Kidney (tissue), 22 donors: ENCODE results near the gene RFESD. TPM values are rescaled to one million over a fixed set of nuclear protein-coding genes. Genes with fewer than 3 reads are reported as not detected.

Source experiments
- DNase-seq, 5 donors: peaks; one replicate each; pipeline ENCODE4 v3.0.0-alpha.2; 2013 to 2020
- FAIRE-seq: peaks from 2 replicates; lab custom pipeline; 2012; peaks lifted over from hg19 to GRCh38; lab: Jason Lieb, UNC
- H3K27ac ChIP-seq, 2 donors: one replicate each; pipeline ENCODE4 v1.7.0; 2013; ENCODE audit warnings: low read depth in 2 of 2, low read length in 2 of 2, inconsistent platforms in 1 of 2
- H3K27me3 ChIP-seq: one replicate; pipeline ENCODE4 v1.7.1; 2013; ENCODE audit warnings: low read length, inconsistent platforms; ENCODE audit not compliant: control insufficient read depth, insufficient read depth
- H3K36me3 ChIP-seq, 3 donors: one replicate each; pipeline versions ENCODE4 v1.7.0 to v1.7.1; 2013; ENCODE audit warnings: low read length in 3 of 3, control low read depth in 1 of 3, inconsistent platforms in 1 of 3; ENCODE audit not compliant: insufficient read depth in 3 of 3, control insufficient read depth in 2 of 3
- H3K4me1 ChIP-seq, 3 donors: one replicate each; pipeline versions ENCODE4 v1.7.0 to v1.7.1; 2013; ENCODE audit warnings: low read length in 3 of 3, inconsistent platforms in 1 of 3, low read depth in 1 of 3; ENCODE audit not compliant: control insufficient read depth in 2 of 3, insufficient read depth in 2 of 3
- H3K4me3 ChIP-seq, 3 donors: one replicate each; pipeline versions ENCODE4 v1.7.0 to v1.8.1; 2013; ENCODE audit warnings: low read length in 3 of 3, control low read depth in 1 of 3, inconsistent platforms in 1 of 3
- H3K9ac ChIP-seq, 3 donors: one replicate each; pipeline versions ENCODE4 v1.7.0 to v1.7.1; 2013; ENCODE audit warnings: low read length in 3 of 3, control low read depth in 1 of 3, inconsistent platforms in 1 of 3
- H3K9me3 ChIP-seq, 3 donors: one replicate each; pipeline versions ENCODE4 v1.7.0 to v1.7.1; 2013; ENCODE audit warnings: low read length in 3 of 3, control low read depth in 1 of 3, inconsistent platforms in 1 of 3; ENCODE audit not compliant: control insufficient read depth in 2 of 3, insufficient read depth in 1 of 3
- CTCF ChIP-seq: IDR thresholded peaks from 3 replicates; pipeline ENCODE4 v1.5.1; 2012; ENCODE audit warnings: mild to moderate bottlenecking, moderate library complexity, borderline replicate concordance; ENCODE audit not compliant: insufficient read depth; ENCODE audit errors: extremely low read depth
- intact Hi-C: fragments of 100-400 bp; cut with DNase I; formaldehyde crosslinking; loops from one replicate; pipeline ENCODE4 v1.11.1; 2022
- long read RNA-seq, 10 donors: library from polyadenylated mRNA in 1 of 10; unstranded in 1 of 10; transcript quantifications; one replicate each; pipeline ENCODE4 v2.0.0 and lab custom pipeline, GENCODE V29; 2021 to 2026
- polyA plus RNA-seq: library from polyadenylated mRNA; stranded (reverse); fragments of 350-450 nt; fragmentation: Illumina TruSeq; extraction: RNeasy Lipid Tissue Mini Kit (QIAGEN cat#74804); gene quantifications from one replicate; pipeline ENCODE4 v1.2.3, GENCODE V29; 2014; ENCODE audit warnings: low read depth, low replicate concordance; ENCODE audit not compliant: insufficient read depth
- total RNA-seq: library from RNA; stranded (reverse); fragmentation: NEBNext Ultra II Directional; extraction: Animal tissue kit (Norgen Biotek cat#: 25700); gene quantifications from one replicate; pipeline ENCODE4 v1.2.1, GENCODE V29; 2021
- donor health status: control.
- donor health status: control.
- donor health status: control.
- donor health status: control.
- donor health status: control.
- donor health status: DM: yes; HTN: yes; CAD: no.
- donor health status: Normal renal cell carcinoma (clear cell type).

RFESD gene
- 2.6 TPM for total RNA-seq
- 4.0 TPM for polyA plus RNA-seq
- long read RNA-seq, donor 1, partial matches to known transcripts = 0 of 3 reads
- long read RNA-seq, donor 1, other reads (novel, unspliced or antisense) = 0 of 3 reads
- long read RNA-seq, donor 2, partial matches to known transcripts = 0 of 2 reads
- long read RNA-seq, donor 2, other reads (novel, unspliced or antisense) = 0 of 2 reads
- long read RNA-seq, donor 3, partial matches to known transcripts = 0 of 1 reads
- long read RNA-seq, donor 3, other reads (novel, unspliced or antisense) = 0 of 1 reads
- long read RNA-seq, donor 4, partial matches to known transcripts = 0 of 1 reads
- long read RNA-seq, donor 4, other reads (novel, unspliced or antisense) = 0 of 1 reads
- long read RNA-seq, donor 5 = 0 reads
- long read RNA-seq, donor 6, partial matches to known transcripts = 0 of 3 reads
- long read RNA-seq, donor 6, other reads (novel, unspliced or antisense) = 0 of 3 reads
- long read RNA-seq, donor 7 = 0 reads
- long read RNA-seq, donor 8, partial matches to known transcripts = 0 of 1 reads
- long read RNA-seq, donor 8, other reads (novel, unspliced or antisense) = 0 of 1 reads
- long read RNA-seq, donor 9, partial matches to known transcripts = 0 of 1 reads
- long read RNA-seq, donor 9, other reads (novel, unspliced or antisense) = 0 of 1 reads
- long read RNA-seq, donor 10, partial matches to known transcripts = 0 of 1 reads
- long read RNA-seq, donor 10, other reads (novel, unspliced or antisense) = 0 of 1 reads

DNA sequence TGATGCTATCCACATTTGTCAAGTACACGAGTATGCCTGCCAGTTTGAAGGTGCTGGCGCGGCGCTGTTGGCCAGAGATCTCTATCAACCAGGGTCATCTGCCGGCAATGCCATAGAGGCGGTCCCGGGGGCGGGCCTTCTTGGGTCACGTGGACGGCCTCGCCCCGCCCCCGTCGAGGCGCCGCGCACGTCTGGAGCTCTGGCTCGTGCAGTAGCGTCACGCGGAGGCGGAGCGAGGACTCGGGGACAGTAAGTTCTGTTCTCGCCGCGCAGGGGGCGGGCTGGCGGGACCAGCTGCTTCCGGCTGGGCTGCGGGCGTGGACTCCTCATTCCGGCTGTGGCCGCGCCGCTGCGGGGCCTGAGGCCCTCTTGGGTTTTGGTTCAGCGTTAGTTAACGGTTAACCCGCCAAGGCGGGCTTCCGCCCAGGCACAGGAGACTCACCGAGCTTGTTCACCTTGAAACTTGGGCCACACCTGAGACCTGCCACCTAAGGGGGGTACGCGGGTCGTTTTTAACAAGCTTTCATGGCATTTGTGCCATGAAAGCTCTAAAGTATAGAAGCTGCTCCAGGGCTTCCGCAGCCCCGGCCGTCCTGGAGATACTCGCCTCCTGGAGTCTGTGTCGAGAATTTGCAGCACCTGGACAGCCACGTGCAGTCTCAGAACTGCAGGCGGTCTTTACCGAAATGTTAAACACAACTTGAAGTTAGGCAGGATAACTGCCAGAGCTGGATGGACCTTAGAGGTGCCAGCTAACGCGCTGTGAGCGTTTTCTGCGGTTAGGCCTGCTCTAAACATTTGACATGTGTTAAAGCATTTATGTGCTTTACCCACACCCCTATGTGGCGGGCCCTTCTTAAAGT is at the start of gene RFESD:
Gene RFESD (plus strand): TSS at position 209 of the 863 bp plus-strand sequence. CDS start 5,495 bp downstream, outside the sequence.
- peak within 1 kb of the TSS; percentile 89 to 95 for H3K27ac ChIP-seq
- intact Hi-C loops = no loop called here
- no peaks in the 10 kb centered on the region for H3K36me3 ChIP-seq
- H3K9ac ChIP-seq = peak within 1 kb of the TSS; percentile 56 to 81 (median 67)
- peaks cover 0 to 10% (median 8%) of the 10 kb centered on the region in 3 donors for H3K4me1 ChIP-seq
- TF ChIP-seq CTCF = no peak
- H3K4me3 ChIP-seq = peak within 1 kb of the TSS; percentile 60 to 71 (median 65)
- no peaks in the 10 kb centered on the region for H3K27me3 ChIP-seq
- no peaks in the 10 kb centered on the region for H3K9me3 ChIP-seq
- FAIRE-seq = peak; percentile 67
- DNase-seq = peak; percentile 98 to 100 (median 98)

GRCh38 chr5:95599252-95599651 is 47.3 kb upstream of the RFESD start:
- Histone ChIP-seq H3K36me3 (peaks cover 0 to 5% (median 2%) of the 10 kb centered on the region in 3 donors), H3K27me3 (no peaks in the 10 kb centered on the region), H3K27ac (no peak overlapping the region), H3K9me3 (no peaks in the 10 kb centered on the region), H3K4me3 (no peak overlapping the region), H3K4me1 (no peaks in the 10 kb centered on the region), H3K9ac (no peak overlapping the region)
- FAIRE-seq (no peak), DNase-seq (no peak)
- no peak for TF ChIP-seq CTCF
- intact Hi-C loops = no loop called here

DNA sequence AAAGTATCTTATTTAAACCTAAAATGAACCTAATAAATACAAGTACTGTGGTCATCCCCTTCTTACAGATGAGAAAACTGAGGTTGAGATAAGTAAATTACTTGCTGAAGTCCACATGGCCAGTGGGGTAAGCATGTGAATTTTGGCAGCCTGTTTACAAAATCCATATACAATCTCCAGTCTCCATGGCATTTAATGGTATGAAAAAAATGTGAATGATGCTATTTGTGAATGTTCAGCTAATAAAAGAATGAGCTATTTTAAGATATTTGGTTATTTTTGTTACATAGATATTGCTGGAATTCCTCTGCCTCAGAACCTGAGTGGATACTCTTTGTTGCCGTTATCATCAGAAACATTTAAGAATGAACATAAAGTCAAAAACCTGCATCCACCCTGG is 46.0 kb upstream of the RFESD start:
- H3K27ac ChIP-seq = no peak overlapping the region
- peaks cover 0 to 5% (median 2%) of the 10 kb centered on the region in 3 donors for H3K36me3 ChIP-seq
- no peak overlapping the region for H3K9ac ChIP-seq
- DNase-seq (no peak), FAIRE-seq (no peak)
- no peak overlapping the region for H3K4me3 ChIP-seq
- H3K27me3 ChIP-seq = no peaks in the 10 kb centered on the region
- TF ChIP-seq CTCF = no peak
- no peaks in the 10 kb centered on the region for H3K9me3 ChIP-seq
- intact Hi-C loops = no loop called here
- H3K4me1 ChIP-seq = no peaks in the 10 kb centered on the region
